HEK293 (cell line): ENCODE data around the gene DLG2.

Experiments
- CTCF ChIA-PET: fragments of 350-600 bp; formaldehyde crosslinking; extraction: SDS; loops from one replicate; lab custom pipeline; 2021; ENCODE audit warnings: antibody characterized with exemption; lab: Yijun Ruan, JAX
- POLR2A ChIA-PET: fragments of 300-600 bp; formaldehyde crosslinking; extraction: SDS; loops from one replicate; lab custom pipeline; 2020; ENCODE audit warnings: antibody characterized with exemption, inconsistent platforms; lab: Yijun Ruan, JAX
- H3K27ac ChIP-seq: fragments of 200-500 bp; sonication (Bioruptor generic); 2 replicates; pipeline ENCODE4 v1.5.1; 2014; ENCODE audit warnings: low read depth, low read length, control low read depth, inconsistent platforms; ENCODE audit errors: extremely low read depth
- H3K36me3 ChIP-seq, 2 experiments: fragments of 200-500 bp in 1 of 2; sonication (Bioruptor generic) in 1 of 2; 1 replicate in 1 of 2; 2 replicates in 1 of 2; pipeline ENCODE4 v1.5.1; 2014 to 2017; ENCODE audit warnings: inconsistent platforms in 2 of 2, low read length in 2 of 2; ENCODE audit not compliant: control insufficient read depth in 2 of 2, insufficient read depth in 1 of 2
- H3K4me1 ChIP-seq: fragments of 200-500 bp; sonication (Bioruptor generic); 2 replicates; pipeline ENCODE4 v1.5.1; 2014; ENCODE audit warnings: mild to moderate bottlenecking, low read length, inconsistent platforms; ENCODE audit not compliant: control insufficient read depth, insufficient read depth
- H3K4me3 ChIP-seq: 2 replicates; pipeline ENCODE4 v1.5.1; 2011; ENCODE audit warnings: low read depth, mild to moderate bottlenecking, control low read depth, low read length, moderate library complexity
- H3K9me3 ChIP-seq: fragments of 200-500 bp; sonication (Bioruptor generic); 2 replicates; pipeline ENCODE4 v1.5.1; 2014; ENCODE audit warnings: low read depth, low read length, inconsistent platforms; ENCODE audit not compliant: control insufficient read depth, insufficient read depth
- FEZF1 ChIP-seq: fragments of 450-650 bp; formaldehyde crosslinking; IDR thresholded peaks from 2 replicates; pipeline ENCODE4 v1.5.1; 2016; ENCODE audit warnings: missing biosample characterization, missing genetic modification characterization
- WT1 ChIP-seq: fragments of 450-650 bp; formaldehyde crosslinking; IDR thresholded peaks from 2 replicates; pipeline ENCODE4 v1.5.1; 2016; ENCODE audit warnings: missing biosample characterization, missing genetic modification characterization
- ZBTB49 ChIP-seq: fragments of 450-650 bp; formaldehyde crosslinking; IDR thresholded peaks from 2 replicates; pipeline ENCODE4 v1.5.1; 2016; ENCODE audit warnings: missing biosample characterization, missing genetic modification characterization, low read depth
- ZNF2 ChIP-seq: fragments of 450-650 bp; formaldehyde crosslinking; IDR thresholded peaks from 2 replicates; pipeline ENCODE4 v1.5.1; 2016; ENCODE audit warnings: missing biosample characterization, missing genetic modification characterization
- ZNF274 ChIP-seq, 2 experiments: fragments of 200-500 bp in 1 of 2; fragments of 450-650 bp in 1 of 2; sonication (Bioruptor generic) in 1 of 2; formaldehyde crosslinking in 1 of 2; IDR thresholded peaks; 2 replicates each; pipeline versions ENCODE4 v1.5.1 to v1.6.1; 2014 to 2016; ENCODE audit warnings: borderline replicate concordance in 1 of 2, inconsistent platforms in 1 of 2, low read length in 1 of 2, missing biosample characterization in 1 of 2, missing genetic modification characterization in 1 of 2
- ZNF354C ChIP-seq: fragments of 450-650 bp; formaldehyde crosslinking; IDR thresholded peaks from 2 replicates; pipeline ENCODE4 v1.5.1; 2016; ENCODE audit warnings: missing biosample characterization, missing genetic modification characterization, low read depth, borderline replicate concordance
- ZNF585B ChIP-seq: fragments of 450-650 bp; formaldehyde crosslinking; IDR thresholded peaks from 2 replicates; pipeline ENCODE4 v1.5.1; 2016; ENCODE audit warnings: missing biosample characterization, missing genetic modification characterization
- ZNF621 ChIP-seq: fragments of 450-650 bp; formaldehyde crosslinking; IDR thresholded peaks from 2 replicates; pipeline ENCODE4 v1.5.1; 2017; ENCODE audit warnings: missing biosample characterization, missing genetic modification characterization
- ZNF654 ChIP-seq: fragments of 450-650 bp; formaldehyde crosslinking; IDR thresholded peaks from 2 replicates; pipeline ENCODE4 v1.5.1; 2016; ENCODE audit warnings: low read depth, missing biosample characterization, missing genetic modification characterization
- TF ChIP-seq, protein P1 (sequence below): fragments of 450-650 bp; formaldehyde crosslinking; IDR thresholded peaks from 2 replicates; pipeline ENCODE4 v1.5.1; 2016; ENCODE audit warnings: missing biosample characterization, missing genetic modification characterization
- TF ChIP-seq, protein P2 (sequence below): fragments of 450-650 bp; formaldehyde crosslinking; IDR thresholded peaks from 2 replicates; pipeline ENCODE4 v1.5.1; 2016; ENCODE audit warnings: missing biosample characterization, missing genetic modification characterization, borderline replicate concordance

DLG2 gene

DNA sequence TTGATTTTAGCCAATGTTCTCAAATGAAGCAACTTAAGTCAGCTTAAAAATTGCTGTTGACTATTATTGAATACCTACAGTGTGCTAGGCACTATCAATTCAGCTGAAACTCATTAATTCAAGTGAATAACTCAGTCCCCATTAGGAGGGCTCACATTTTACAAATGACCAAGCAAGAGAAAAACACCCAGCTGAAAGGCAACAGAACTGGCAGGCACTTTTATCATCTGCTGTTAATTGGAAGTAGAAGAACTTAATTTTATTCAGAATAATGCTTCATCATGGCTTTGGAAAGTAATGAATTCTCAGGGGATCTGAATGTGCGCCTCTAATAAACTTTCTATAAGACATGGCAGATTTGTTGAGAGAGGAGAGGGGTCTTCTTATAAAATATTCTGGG, 1066.9 kb downstream of the DLG2 start (continued):
- TF ChIP-seq ZNF2 (tag by site-specific recombination) (no peak), ZBTB49 (tag by site-specific recombination) (no peak), ZNF274 (IDR thresholded peaks at IDR 0.05; ENCODE audit: low read length) (no peak), ZNF274 (tag by site-specific recombination; IDR thresholded peaks at IDR 0.05; ENCODE audit: borderline replicate concordance) (no peak), FEZF1 (tag by site-specific recombination) (no peak), WT1 (tag by site-specific recombination) (no peak), ZNF354C (tag by site-specific recombination) (no peak), ZNF621 (tag by site-specific recombination) (no peak)
- TF ChIP-seq, protein P1, sequence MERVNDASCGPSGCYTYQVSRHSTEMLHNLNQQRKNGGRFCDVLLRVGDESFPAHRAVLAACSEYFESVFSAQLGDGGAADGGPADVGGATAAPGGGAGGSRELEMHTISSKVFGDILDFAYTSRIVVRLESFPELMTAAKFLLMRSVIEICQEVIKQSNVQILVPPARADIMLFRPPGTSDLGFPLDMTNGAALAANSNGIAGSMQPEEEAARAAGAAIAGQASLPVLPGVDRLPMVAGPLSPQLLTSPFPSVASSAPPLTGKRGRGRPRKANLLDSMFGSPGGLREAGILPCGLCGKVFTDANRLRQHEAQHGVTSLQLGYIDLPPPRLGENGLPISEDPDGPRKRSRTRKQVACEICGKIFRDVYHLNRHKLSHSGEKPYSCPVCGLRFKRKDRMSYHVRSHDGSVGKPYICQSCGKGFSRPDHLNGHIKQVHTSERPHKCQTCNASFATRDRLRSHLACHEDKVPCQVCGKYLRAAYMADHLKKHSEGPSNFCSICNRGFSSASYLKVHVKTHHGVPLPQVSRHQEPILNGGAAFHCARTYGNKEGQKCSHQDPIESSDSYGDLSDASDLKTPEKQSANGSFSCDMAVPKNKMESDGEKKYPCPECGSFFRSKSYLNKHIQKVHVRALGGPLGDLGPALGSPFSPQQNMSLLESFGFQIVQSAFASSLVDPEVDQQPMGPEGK (tag by site-specific recombination) = no peak

DNA sequence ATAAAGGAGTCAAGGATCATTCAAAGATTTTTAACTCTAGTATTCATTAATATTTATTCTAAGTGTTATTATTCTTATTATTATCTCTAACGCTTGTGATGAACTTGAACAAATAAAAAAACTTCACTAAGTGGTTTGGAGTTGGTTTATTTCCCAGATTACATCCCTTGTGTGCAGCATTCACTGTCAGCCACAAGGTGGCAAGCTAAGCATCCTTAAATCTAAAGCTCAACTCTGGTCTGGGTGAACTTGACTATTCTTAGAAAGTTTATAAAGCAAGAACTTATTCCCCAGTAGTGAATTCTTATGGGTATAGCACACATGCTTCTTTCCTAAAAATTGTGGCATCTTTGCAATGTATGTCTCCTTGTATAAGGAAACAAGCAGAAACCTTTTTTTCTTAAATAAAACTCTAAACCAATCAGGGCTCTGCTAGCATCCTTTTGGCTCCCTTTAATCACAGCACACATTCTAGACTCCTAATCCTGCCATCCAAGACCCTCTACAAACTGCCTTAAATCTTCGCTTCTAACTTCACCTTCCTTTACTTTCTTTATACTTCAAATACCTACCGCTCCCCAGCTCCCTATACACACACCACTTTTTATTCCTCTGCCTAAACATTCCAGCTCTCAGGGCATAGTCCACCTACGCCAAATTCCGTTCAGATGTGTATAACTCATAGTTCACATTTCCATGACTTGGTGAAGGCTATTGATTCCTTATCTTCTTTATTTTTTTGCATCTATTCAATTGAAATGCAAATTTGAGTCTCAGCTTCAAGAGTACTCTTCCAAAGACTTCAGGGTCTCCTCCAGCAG, 1068.8 kb downstream of the DLG2 start:
- Histone ChIP-seq H3K27ac (no peak overlapping the region), H3K36me3 (no peaks in the 10 kb centered on the region), H3K4me1 (no peaks in the 10 kb centered on the region), H3K9me3 (no peaks in the 10 kb centered on the region), H3K4me3 (no peak overlapping the region)
- CTCF ChIA-PET = interaction anchor here (0.6 to 2.3 kb wide), 19 partner anchors 8 to 1033 kb away, joined by 3 to 8 read pairs (median 4); no protein-coding TSS in a partner anchor
- TF ChIP-seq ZNF654 (tag by site-specific recombination) (peak; percentile 58), ZNF585B (tag by site-specific recombination) (0 out of 2 replicates have a peak, but pooled peaks have one; percentile 19)
- TF ChIP-seq, protein P2, sequence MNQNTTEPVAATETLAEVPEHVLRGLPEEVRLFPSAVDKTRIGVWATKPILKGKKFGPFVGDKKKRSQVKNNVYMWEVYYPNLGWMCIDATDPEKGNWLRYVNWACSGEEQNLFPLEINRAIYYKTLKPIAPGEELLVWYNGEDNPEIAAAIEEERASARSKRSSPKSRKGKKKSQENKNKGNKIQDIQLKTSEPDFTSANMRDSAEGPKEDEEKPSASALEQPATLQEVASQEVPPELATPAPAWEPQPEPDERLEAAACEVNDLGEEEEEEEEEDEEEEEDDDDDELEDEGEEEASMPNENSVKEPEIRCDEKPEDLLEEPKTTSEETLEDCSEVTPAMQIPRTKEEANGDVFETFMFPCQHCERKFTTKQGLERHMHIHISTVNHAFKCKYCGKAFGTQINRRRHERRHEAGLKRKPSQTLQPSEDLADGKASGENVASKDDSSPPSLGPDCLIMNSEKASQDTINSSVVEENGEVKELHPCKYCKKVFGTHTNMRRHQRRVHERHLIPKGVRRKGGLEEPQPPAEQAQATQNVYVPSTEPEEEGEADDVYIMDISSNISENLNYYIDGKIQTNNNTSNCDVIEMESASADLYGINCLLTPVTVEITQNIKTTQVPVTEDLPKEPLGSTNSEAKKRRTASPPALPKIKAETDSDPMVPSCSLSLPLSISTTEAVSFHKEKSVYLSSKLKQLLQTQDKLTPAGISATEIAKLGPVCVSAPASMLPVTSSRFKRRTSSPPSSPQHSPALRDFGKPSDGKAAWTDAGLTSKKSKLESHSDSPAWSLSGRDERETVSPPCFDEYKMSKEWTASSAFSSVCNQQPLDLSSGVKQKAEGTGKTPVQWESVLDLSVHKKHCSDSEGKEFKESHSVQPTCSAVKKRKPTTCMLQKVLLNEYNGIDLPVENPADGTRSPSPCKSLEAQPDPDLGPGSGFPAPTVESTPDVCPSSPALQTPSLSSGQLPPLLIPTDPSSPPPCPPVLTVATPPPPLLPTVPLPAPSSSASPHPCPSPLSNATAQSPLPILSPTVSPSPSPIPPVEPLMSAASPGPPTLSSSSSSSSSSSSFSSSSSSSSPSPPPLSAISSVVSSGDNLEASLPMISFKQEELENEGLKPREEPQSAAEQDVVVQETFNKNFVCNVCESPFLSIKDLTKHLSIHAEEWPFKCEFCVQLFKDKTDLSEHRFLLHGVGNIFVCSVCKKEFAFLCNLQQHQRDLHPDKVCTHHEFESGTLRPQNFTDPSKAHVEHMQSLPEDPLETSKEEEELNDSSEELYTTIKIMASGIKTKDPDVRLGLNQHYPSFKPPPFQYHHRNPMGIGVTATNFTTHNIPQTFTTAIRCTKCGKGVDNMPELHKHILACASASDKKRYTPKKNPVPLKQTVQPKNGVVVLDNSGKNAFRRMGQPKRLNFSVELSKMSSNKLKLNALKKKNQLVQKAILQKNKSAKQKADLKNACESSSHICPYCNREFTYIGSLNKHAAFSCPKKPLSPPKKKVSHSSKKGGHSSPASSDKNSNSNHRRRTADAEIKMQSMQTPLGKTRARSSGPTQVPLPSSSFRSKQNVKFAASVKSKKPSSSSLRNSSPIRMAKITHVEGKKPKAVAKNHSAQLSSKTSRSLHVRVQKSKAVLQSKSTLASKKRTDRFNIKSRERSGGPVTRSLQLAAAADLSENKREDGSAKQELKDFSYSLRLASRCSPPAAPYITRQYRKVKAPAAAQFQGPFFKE (tag by site-specific recombination) = no peak
- TF ChIP-seq, all 188 proteins: peak for 2
- POLR2A ChIA-PET = no interaction called here
